ENCODE data around the gene FKBP9.

FKBP9 gene

GRCh38 chr7:33048704-33049103 lies 91.5 kb downstream of the FKBP9 start:
- H3K27me3 ChIP-seq = no peaks in the 10 kb centered on the region
- DNase-seq = no peak
- H3K27ac ChIP-seq = no peak overlapping the region
- H3K9me3 ChIP-seq = no peaks in the 10 kb centered on the region
- TF ChIP-seq, protein P1, sequence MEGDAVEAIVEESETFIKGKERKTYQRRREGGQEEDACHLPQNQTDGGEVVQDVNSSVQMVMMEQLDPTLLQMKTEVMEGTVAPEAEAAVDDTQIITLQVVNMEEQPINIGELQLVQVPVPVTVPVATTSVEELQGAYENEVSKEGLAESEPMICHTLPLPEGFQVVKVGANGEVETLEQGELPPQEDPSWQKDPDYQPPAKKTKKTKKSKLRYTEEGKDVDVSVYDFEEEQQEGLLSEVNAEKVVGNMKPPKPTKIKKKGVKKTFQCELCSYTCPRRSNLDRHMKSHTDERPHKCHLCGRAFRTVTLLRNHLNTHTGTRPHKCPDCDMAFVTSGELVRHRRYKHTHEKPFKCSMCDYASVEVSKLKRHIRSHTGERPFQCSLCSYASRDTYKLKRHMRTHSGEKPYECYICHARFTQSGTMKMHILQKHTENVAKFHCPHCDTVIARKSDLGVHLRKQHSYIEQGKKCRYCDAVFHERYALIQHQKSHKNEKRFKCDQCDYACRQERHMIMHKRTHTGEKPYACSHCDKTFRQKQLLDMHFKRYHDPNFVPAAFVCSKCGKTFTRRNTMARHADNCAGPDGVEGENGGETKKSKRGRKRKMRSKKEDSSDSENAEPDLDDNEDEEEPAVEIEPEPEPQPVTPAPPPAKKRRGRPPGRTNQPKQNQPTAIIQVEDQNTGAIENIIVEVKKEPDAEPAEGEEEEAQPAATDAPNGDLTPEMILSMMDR (IDR thresholded peaks at IDR 0.05) = no peak
- H3K4me1 ChIP-seq = peaks cover 0 to 16% (median 8%) of the 10 kb centered on the region in 4 donors
- no peaks in the 10 kb centered on the region for H3K36me3 ChIP-seq
- intact Hi-C loops (cut with DNase I; ENCODE audit: low total_unique reads) = no loop called here
- no peak overlapping the region for H3K4me3 ChIP-seq

- TF ChIP-seq, protein P1 (IDR thresholded peaks at IDR 0.05) = peak; percentile 45 to 56
- intact Hi-C loops (cut with DNase I; ENCODE audit: low total_unique reads) = no loop called here
- no peak overlapping the region for H3K27ac ChIP-seq
- no peaks in the 10 kb centered on the region for H3K36me3 ChIP-seq
- H3K4me1 ChIP-seq = peaks cover 0 to 9% (median 8%) of the 10 kb centered on the region in 4 donors
- no peak for DNase-seq
- H3K27me3 ChIP-seq = no peaks in the 10 kb centered on the region
- no peaks in the 10 kb centered on the region for H3K9me3 ChIP-seq
- H3K4me3 ChIP-seq = no peak overlapping the region
Observed at GRCh38 chr7:33050535-33051318, 93.5 kb downstream of the FKBP9 start.

- no peak overlapping the region for H3K27ac ChIP-seq
- H3K4me1 ChIP-seq = peaks cover 0 to 11% (median 8%) of the 10 kb centered on the region in 4 donors
- DNase-seq = no peak
- H3K27me3 ChIP-seq = no peaks in the 10 kb centered on the region
- TF ChIP-seq, protein P1 (IDR thresholded peaks at IDR 0.05) = no peak
- no peaks in the 10 kb centered on the region for H3K9me3 ChIP-seq
- H3K4me3 ChIP-seq = no peak overlapping the region
- intact Hi-C loops (cut with DNase I; ENCODE audit: low total_unique reads) = no loop called here
- peaks cover 0 to 8% (median 0%) of the 10 kb centered on the region in 3 donors for H3K36me3 ChIP-seq
Observed at GRCh38 chr7:33053721-33054120, 96.5 kb downstream of the FKBP9 start.

DNA sequence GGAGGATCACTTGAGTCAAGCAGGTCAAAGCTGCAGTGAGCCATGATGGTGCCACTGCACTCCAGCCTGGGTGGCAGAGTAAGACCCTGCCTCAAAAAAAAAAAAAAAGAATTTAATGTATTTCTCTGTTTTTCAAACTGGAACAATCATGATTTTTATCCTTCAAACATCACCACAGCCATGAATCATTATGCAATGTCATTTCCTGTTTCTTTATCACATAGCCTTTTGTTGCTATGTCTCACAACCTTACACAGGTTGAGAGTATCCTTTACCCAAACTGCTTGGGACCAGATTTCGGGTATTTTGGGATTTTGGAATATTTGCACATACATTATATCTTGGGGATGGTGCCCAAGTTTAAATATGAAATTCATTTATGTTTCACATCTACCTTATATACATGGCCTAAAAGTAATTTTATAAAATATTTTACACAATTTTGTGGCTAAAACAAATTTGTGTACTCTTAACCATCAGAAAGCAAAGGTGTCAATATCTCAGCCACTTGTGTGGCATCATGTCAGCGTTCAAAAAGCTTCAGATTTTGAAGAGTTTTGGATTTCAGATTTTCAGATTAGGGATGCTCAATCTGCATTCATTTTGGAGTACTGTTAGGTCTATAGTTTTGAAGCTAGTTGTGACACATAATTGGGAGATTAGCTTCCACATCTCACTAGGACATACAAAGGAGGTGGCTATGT lies 97.2 kb downstream of the FKBP9 start:
- H3K27me3 ChIP-seq = no peaks in the 10 kb centered on the region
- TF ChIP-seq, protein P1 (IDR thresholded peaks at IDR 0.05) = no peak
- no peak overlapping the region for H3K27ac ChIP-seq
- H3K4me3 ChIP-seq = no peak overlapping the region
- H3K36me3 ChIP-seq = peaks cover 0 to 8% (median 0%) of the 10 kb centered on the region in 3 donors
- H3K4me1 ChIP-seq = peaks cover 0 to 11% (median 8%) of the 10 kb centered on the region in 4 donors
- H3K9me3 ChIP-seq = no peaks in the 10 kb centered on the region
- intact Hi-C loops (cut with DNase I; ENCODE audit: low total_unique reads) = no loop called here
- no peak for DNase-seq

DNA sequence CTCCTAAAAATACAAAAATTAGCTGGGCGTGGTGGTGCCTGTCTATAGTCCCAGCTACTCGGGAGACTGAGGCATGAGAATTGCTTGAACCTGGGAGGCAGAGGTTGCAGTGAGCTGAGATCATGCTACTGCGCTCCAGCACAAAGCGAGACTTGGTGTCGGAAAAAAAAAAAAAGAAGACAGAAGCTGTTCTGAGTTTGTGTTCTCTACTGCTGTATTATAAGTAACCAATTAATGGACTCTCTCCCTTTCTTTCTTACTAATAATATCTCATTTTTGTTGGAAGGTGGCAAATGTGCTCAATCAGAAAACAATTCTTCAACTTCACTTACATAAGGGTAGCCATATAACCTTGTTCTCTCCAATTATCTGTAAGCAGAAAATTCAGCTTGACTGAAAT lies 97.9 kb downstream of the FKBP9 start:
- DNase-seq = no peak
- Histone ChIP-seq H3K27ac (no peak overlapping the region), H3K27me3 (no peaks in the 10 kb centered on the region), H3K36me3 (peaks cover 0 to 8% (median 0%) of the 10 kb centered on the region in 3 donors), H3K4me1 (peaks cover 0 to 8% (median 7%) of the 10 kb centered on the region in 4 donors), H3K4me3 (no peak overlapping the region), H3K9me3 (no peaks in the 10 kb centered on the region)
- TF ChIP-seq, protein P1 (IDR thresholded peaks at IDR 0.05) = no peak
- intact Hi-C loops (cut with DNase I; ENCODE audit: low total_unique reads) = no loop called here

All from tibial artery (tissue), 4 donors.